ENCODE data around the gene LNX2. TPM values are rescaled to one million over a fixed set of nuclear protein-coding genes. Genes with fewer than 3 reads are reported as not detected.
A peak's percentile ranks its signal among the peaks of the same experiment; 100 is the strongest.
"Not testable (repeated sequence)": the region's sequence is repeated elsewhere in the genome, so short reads cannot be mapped to it uniquely, and the experiment has no call there.

The LNX2 gene
- total and polyA plus RNA-seq, 4 experiments from 2014 or later = 6.6 to 13.0 (median 9.3) TPM

DNA sequence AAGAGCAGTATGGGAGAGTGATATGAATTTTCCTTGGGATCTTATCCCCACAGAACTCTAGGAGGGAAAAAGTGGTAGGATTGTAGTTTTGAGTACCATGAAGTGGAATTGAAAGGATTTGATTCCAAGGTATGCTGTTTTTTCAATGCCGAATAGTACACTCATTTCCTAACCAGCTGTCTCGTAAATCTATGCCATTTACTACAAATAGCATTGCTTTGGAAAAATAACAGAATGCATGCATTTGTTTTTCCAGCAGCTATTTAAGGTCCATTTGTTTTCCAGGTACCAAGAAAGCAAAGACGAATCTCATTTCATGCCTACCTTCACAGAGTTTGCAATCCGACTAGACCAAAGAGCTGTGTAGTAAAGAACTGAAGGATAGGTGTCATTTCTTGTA, 11.9 kb upstream of the LNX2 start:
- peaks cover 25 to 45% of the 10 kb centered on the region in 2 donors for H3K36me3 Mint-ChIP-seq

DNA sequence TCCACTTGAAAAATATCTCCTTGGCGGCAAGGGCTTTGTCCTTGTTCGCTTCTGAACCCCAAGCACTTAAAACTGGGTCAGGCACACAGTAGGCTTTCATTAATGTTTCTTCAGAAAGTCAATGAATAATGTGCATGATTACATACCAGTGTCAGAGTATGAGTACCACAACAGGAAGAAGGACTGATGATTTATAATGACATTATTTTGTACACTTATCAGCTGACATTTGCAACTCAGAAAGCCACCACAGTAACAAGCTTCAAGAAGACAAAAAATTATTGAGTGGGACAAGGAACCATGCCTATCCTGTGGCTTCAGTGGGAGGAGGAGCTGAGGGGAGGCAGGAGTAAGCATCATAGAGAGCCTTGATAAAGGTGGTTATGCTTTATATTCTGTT, 11.3 kb upstream of the LNX2 start:
- H3K4me1 Mint-ChIP-seq = peaks cover 48 to 71% (median 57%) of the 10 kb centered on the region in 4 donors
- POLR2A ChIA-PET (ENCODE audit: partially characterized antibody) = interaction anchor here (1.8 kb wide), 1 partner anchor 11 kb away, joined by 9 read pairs; the partner anchor contains the start of genes LNX2 and POLR1D
- intact Hi-C loops (cut with micrococcal nuclease) = no loop called here

More for the DNA sequence above, 11.9 kb upstream of the LNX2 start:
- Mint-ChIP-seq H3K9me3 (no peaks in the 10 kb centered on the region), H3K4me1 (peaks cover 48 to 71% (median 58%) of the 10 kb centered on the region in 4 donors), H3K27me3 (no peaks in the 10 kb centered on the region), H3K27ac (no peak overlapping the region), H3K4me3 (no peak overlapping the region)
- Histone ChIP-seq H3K9me3 (ENCODE audit: control insufficient read depth in 1 of 2, low read length in 2 of 2) (no peaks in the 10 kb centered on the region), H3K36me3 (ENCODE audit: insufficient read depth, low read length) (peaks cover 6% of the 10 kb centered on the region), H3K4me1 (ENCODE audit: insufficient read depth, low read length) (peaks cover 17% of the 10 kb centered on the region), H3K27ac (ENCODE audit: low read depth, low read length) (no peak overlapping the region), H3K27me3 (ENCODE audit: insufficient read depth, low read length) (no peaks in the 10 kb centered on the region), H3K4me3 (ENCODE audit: low read length in 2 of 2) (no peak overlapping the region)
- DNase-seq = no peak
- ChIA-PET CTCF (ENCODE audit: partially characterized antibody) (no interaction called here), POLR2A (ENCODE audit: partially characterized antibody) (interaction anchor here (1.5 kb wide), 1 partner anchor 12 kb away, joined by 5 read pairs; the partner anchor contains the start of gene LNX2)
- intact Hi-C loops (cut with micrococcal nuclease) = no loop called here

GRCh38 chr13:27631156-27631555, 10.8 kb upstream of the LNX2 start:
- CTCF ChIA-PET (ENCODE audit: partially characterized antibody) = no interaction called here
- peaks cover 47 to 72% (median 59%) of the 10 kb centered on the region in 4 donors for H3K4me1 Mint-ChIP-seq
- POLR2A ChIA-PET (ENCODE audit: partially characterized antibody) = interaction anchor here (1.8 kb wide), 1 partner anchor 10 kb away, joined by 9 read pairs; the partner anchor contains the start of genes LNX2 and POLR1D

More for the DNA sequence above, 11.3 kb upstream of the LNX2 start:
- H3K4me3 ChIP-seq (ENCODE audit: low read length in 2 of 2) = no peak overlapping the region
- Mint-ChIP-seq H3K27ac (no peak overlapping the region), H3K27me3 (no peaks in the 10 kb centered on the region), H3K36me3 (peaks cover 25 to 48% of the 10 kb centered on the region in 2 donors), H3K4me3 (no peak overlapping the region), H3K9me3 (no peaks in the 10 kb centered on the region)
- H3K36me3 ChIP-seq (ENCODE audit: insufficient read depth, low read length) = peaks cover 6% of the 10 kb centered on the region
- no peak for DNase-seq
- no peak overlapping the region for H3K27ac ChIP-seq (ENCODE audit: low read depth, low read length)
- peaks cover 11% of the 10 kb centered on the region for H3K4me1 ChIP-seq (ENCODE audit: insufficient read depth, low read length)
- no peaks in the 10 kb centered on the region for H3K9me3 ChIP-seq (ENCODE audit: control insufficient read depth in 1 of 2, low read length in 2 of 2)
- H3K27me3 ChIP-seq (ENCODE audit: insufficient read depth, low read length) = no peaks in the 10 kb centered on the region
- CTCF ChIA-PET (ENCODE audit: partially characterized antibody) = no interaction called here

DNA sequence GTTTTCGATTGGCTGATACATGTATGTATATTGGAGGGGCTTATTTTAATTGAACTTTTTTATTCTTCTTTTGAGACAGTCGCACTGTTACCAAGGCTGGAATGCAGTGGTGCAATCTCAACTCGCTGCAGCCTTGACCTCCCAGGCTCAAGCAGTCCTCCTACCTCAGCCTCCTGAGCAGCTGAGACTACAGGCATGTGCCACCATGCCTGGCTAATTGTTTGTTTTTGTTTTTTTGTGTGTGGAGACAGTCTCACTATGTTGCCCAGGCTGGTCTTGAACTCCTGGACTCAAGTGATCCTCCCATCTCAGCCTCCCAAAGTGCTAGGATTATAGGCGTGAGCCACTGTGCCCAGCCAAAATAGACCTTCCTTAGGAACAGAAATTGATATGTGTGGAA, 8.4 kb upstream of the LNX2 start:
- H3K27ac ChIP-seq (ENCODE audit: low read depth, low read length); H3K9me3 Mint-ChIP-seq; H3K9me3 ChIP-seq (ENCODE audit: control insufficient read depth in 1 of 2, low read length in 2 of 2); H3K4me3 Mint-ChIP-seq; H3K27me3 ChIP-seq (ENCODE audit: insufficient read depth, low read length); H3K27me3 Mint-ChIP-seq; H3K27ac Mint-ChIP-seq; H3K36me3 ChIP-seq (ENCODE audit: insufficient read depth, low read length); CTCF ChIA-PET (ENCODE audit: partially characterized antibody); DNase-seq; H3K4me3 ChIP-seq (ENCODE audit: low read length in 2 of 2): not testable (repeated sequence)
- H3K4me1 ChIP-seq (ENCODE audit: insufficient read depth, low read length) = peaks cover 27% of the 10 kb centered on the region
- Mint-ChIP-seq H3K36me3 (peaks cover 38 to 56% of the 10 kb centered on the region in 2 donors), H3K4me1 (peaks cover 52 to 84% (median 67%) of the 10 kb centered on the region in 4 donors)
- POLR2A ChIA-PET (ENCODE audit: partially characterized antibody) = interaction anchor here (1.1 kb wide), 1 partner anchor 8 kb away, joined by 8 read pairs; no protein-coding TSS in a partner anchor
- intact Hi-C loops (cut with micrococcal nuclease) = loop anchor here (10.0 kb wide), 1 partner anchor 1026 kb away; the partner anchor contains the start of gene POMP

More at GRCh38 chr13:27631156-27631555, 10.8 kb upstream of the LNX2 start:
- Histone ChIP-seq H3K4me3 (ENCODE audit: low read length in 2 of 2) (no peak overlapping the region), H3K36me3 (ENCODE audit: insufficient read depth, low read length) (peaks cover 6% of the 10 kb centered on the region), H3K4me1 (ENCODE audit: insufficient read depth, low read length) (peaks cover 6% of the 10 kb centered on the region), H3K27ac (ENCODE audit: low read depth, low read length) (no peak overlapping the region), H3K9me3 (ENCODE audit: control insufficient read depth in 1 of 2, low read length in 2 of 2) (no peaks in the 10 kb centered on the region), H3K27me3 (ENCODE audit: insufficient read depth, low read length) (no peaks in the 10 kb centered on the region)
- Mint-ChIP-seq H3K36me3 (peaks cover 25 to 50% of the 10 kb centered on the region in 2 donors), H3K27ac (peak overlapping the region in 1 of 7 donors; percentile 43), H3K9me3 (no peaks in the 10 kb centered on the region), H3K27me3 (no peaks in the 10 kb centered on the region), H3K4me3 (no peak overlapping the region)
- intact Hi-C loops (cut with micrococcal nuclease) = no loop called here
- DNase-seq = no peak

- ChIA-PET CTCF (ENCODE audit: partially characterized antibody) (interaction anchor here (0.9 kb wide), 1 partner anchor 10 kb away, joined by 4 read pairs; no protein-coding TSS in a partner anchor), POLR2A (ENCODE audit: partially characterized antibody) (no interaction called here)
- H3K9me3 ChIP-seq (ENCODE audit: control insufficient read depth in 1 of 2, low read length in 2 of 2) = no peaks in the 10 kb centered on the region
- intact Hi-C loops (cut with micrococcal nuclease) = loop anchor here (10.0 kb wide), 1 partner anchor 1027 kb away; the partner anchor contains the start of gene POMP
- H3K4me1 Mint-ChIP-seq = peaks cover 55 to 89% (median 69%) of the 10 kb centered on the region in 4 donors
- no peak overlapping the region for H3K4me3 ChIP-seq (ENCODE audit: low read length in 2 of 2)
- H3K27ac ChIP-seq (ENCODE audit: low read depth, low read length) = no peak overlapping the region
- peak overlapping the region in 2 of 7 donors; percentile 13 to 69 for H3K27ac Mint-ChIP-seq
- peaks cover 33% of the 10 kb centered on the region for H3K4me1 ChIP-seq (ENCODE audit: insufficient read depth, low read length)
- no peaks in the 10 kb centered on the region for H3K9me3 Mint-ChIP-seq
- DNase-seq = no peak
- H3K27me3 ChIP-seq (ENCODE audit: insufficient read depth, low read length) = no peaks in the 10 kb centered on the region
- H3K4me3 Mint-ChIP-seq = no peak overlapping the region
- peaks cover 12% of the 10 kb centered on the region for H3K36me3 ChIP-seq (ENCODE audit: insufficient read depth, low read length)
- no peaks in the 10 kb centered on the region for H3K27me3 Mint-ChIP-seq
- H3K36me3 Mint-ChIP-seq = peaks cover 43 to 59% of the 10 kb centered on the region in 2 donors
Observed at GRCh38 chr13:27628081-27628480, 7.8 kb upstream of the LNX2 start.

GRCh38 chr13:27627380-27627779, 7.1 kb upstream of the LNX2 start:
- no peaks in the 10 kb centered on the region for H3K9me3 Mint-ChIP-seq
- peaks cover 57 to 89% (median 71%) of the 10 kb centered on the region in 4 donors for H3K4me1 Mint-ChIP-seq
- peak overlapping the region in 2 of 8 donors; percentile 2 to 31 for H3K4me3 Mint-ChIP-seq
- H3K36me3 Mint-ChIP-seq = peaks cover 47 to 56% of the 10 kb centered on the region in 2 donors
- ChIA-PET POLR2A (ENCODE audit: partially characterized antibody) (no interaction called here), CTCF (ENCODE audit: partially characterized antibody) (interaction anchor here (0.9 kb wide), 1 partner anchor 11 kb away, joined by 4 read pairs; no protein-coding TSS in a partner anchor)
- H3K4me1 ChIP-seq (ENCODE audit: insufficient read depth, low read length) = peaks cover 40% of the 10 kb centered on the region
- H3K27ac Mint-ChIP-seq = peak overlapping the region in 2 of 7 donors; percentile 22 to 69
- no peak overlapping the region for H3K4me3 ChIP-seq (ENCODE audit: low read length in 2 of 2)
- no peaks in the 10 kb centered on the region for H3K27me3 ChIP-seq (ENCODE audit: insufficient read depth, low read length)
- no peaks in the 10 kb centered on the region for H3K27me3 Mint-ChIP-seq
- no peak for DNase-seq
- peaks cover 15% of the 10 kb centered on the region for H3K36me3 ChIP-seq (ENCODE audit: insufficient read depth, low read length)
- no peaks in the 10 kb centered on the region for H3K9me3 ChIP-seq (ENCODE audit: control insufficient read depth in 1 of 2, low read length in 2 of 2)
- H3K27ac ChIP-seq (ENCODE audit: low read depth, low read length) = no peak overlapping the region
- intact Hi-C loops (cut with micrococcal nuclease) = loop anchor here (10.0 kb wide), 1 partner anchor 1027 kb away; the partner anchor contains the start of gene POMP

GRCh38 chr13:27625839-27626238, 5.5 kb upstream of the LNX2 start:
- Histone ChIP-seq H3K27me3 (ENCODE audit: insufficient read depth, low read length) (no peaks in the 10 kb centered on the region), H3K27ac (ENCODE audit: low read depth, low read length) (no peak overlapping the region), H3K4me3 (ENCODE audit: low read length in 2 of 2) (no peak overlapping the region), H3K4me1 (ENCODE audit: insufficient read depth, low read length) (peaks cover 45% of the 10 kb centered on the region), H3K9me3 (ENCODE audit: control insufficient read depth in 1 of 2, low read length in 2 of 2) (no peaks in the 10 kb centered on the region), H3K36me3 (ENCODE audit: insufficient read depth, low read length) (peaks cover 10% of the 10 kb centered on the region)
- no peak overlapping the region for H3K4me3 Mint-ChIP-seq
- intact Hi-C loops (cut with micrococcal nuclease) = loop anchor here (10.0 kb wide), 1 partner anchor 1029 kb away; the partner anchor contains the start of gene POMP
- no peaks in the 10 kb centered on the region for H3K27me3 Mint-ChIP-seq
- ChIA-PET CTCF (ENCODE audit: partially characterized antibody) (no interaction called here), POLR2A (ENCODE audit: partially characterized antibody) (no interaction called here)
- H3K9me3 Mint-ChIP-seq = no peaks in the 10 kb centered on the region
- H3K27ac Mint-ChIP-seq = peak overlapping the region in 1 of 7 donors; percentile 13
- no peak for DNase-seq
- H3K36me3 Mint-ChIP-seq = peaks cover 39 to 52% of the 10 kb centered on the region in 2 donors
- H3K4me1 Mint-ChIP-seq = peaks cover 48 to 78% (median 66%) of the 10 kb centered on the region in 4 donors

Data from CD4-positive, alpha-beta memory T cell (primary cell).